Measurements from ENCODE around the gene TMEM14B.

GRCh38 chr6:10740061-10740460, 7.5 kb upstream of the TMEM14B start:
- TF ChIP-seq CTCF (IDR thresholded peaks at IDR 0.05), result no peak
- no peak for TF ChIP-seq ZNF317 (CRISPR knock-in tag; IDR thresholded peaks at IDR 0.05; ENCODE audit: borderline replicate concordance, low read depth)
- no peak for TF ChIP-seq CBFB (CRISPR knock-in tag; IDR thresholded peaks at IDR 0.05; ENCODE audit: low read depth)
- no peak for TF ChIP-seq MAX (CRISPR knock-in tag; IDR thresholded peaks at IDR 0.05)
- no peak for TF ChIP-seq FOXP4 (CRISPR knock-in tag; IDR thresholded peaks at IDR 0.05)
- TF ChIP-seq ATF3 (CRISPR knock-in tag; conservative IDR thresholded peaks at IDR 0.05), result no peak
- TF ChIP-seq ZNF219 (CRISPR knock-in tag; IDR thresholded peaks at IDR 0.05; ENCODE audit: borderline replicate concordance), result no peak
- TF ChIP-seq SP1 (CRISPR knock-in tag; conservative IDR thresholded peaks at IDR 0.05), result no peak
- no peak for TF ChIP-seq ERG (CRISPR knock-in tag; IDR thresholded peaks at IDR 0.05)
